CD4-positive, CD25-positive, alpha-beta regulatory T cell (primary cell): ENCODE measurements around the gene NLN. TPM values are rescaled to one million over a fixed set of nuclear protein-coding genes. Genes with fewer than 3 reads are reported as not detected.

Experiments
- ATAC-seq, 2 donors: fragments of 150-1000 bp; cut with Tn5 transposase; one replicate each; pipeline ENCODE4 v1.10.0; 2021; ENCODE audit warnings: low read depth in 2 of 2, moderate number of reproducible peaks in 2 of 2, moderate library complexity in 1 of 2
- DNase-seq, 3 donors: peaks; one replicate each; pipeline versions ENCODE4 v3.0.0 to v3.0.0-alpha.2; 2012 to 2022; ENCODE audit warnings: mixed read lengths in 1 of 3
- H3K27ac ChIP-seq: one replicate; pipeline ENCODE4 v1.7.0; 2013; ENCODE audit warnings: mild to moderate bottlenecking, low read length; ENCODE audit not compliant: insufficient read depth, poor library complexity, severe bottlenecking
- H3K27me3 ChIP-seq: one replicate; pipeline ENCODE4 v1.7.0; 2013; ENCODE audit warnings: low read length; ENCODE audit not compliant: control insufficient read depth, insufficient read depth
- H3K36me3 ChIP-seq: one replicate; pipeline ENCODE4 v1.7.0; 2013; ENCODE audit warnings: mild to moderate bottlenecking, low read length, moderate library complexity; ENCODE audit not compliant: control insufficient read depth, insufficient read depth
- H3K4me1 ChIP-seq: 2 replicates; pipeline ENCODE4 v1.7.0; 2013; ENCODE audit warnings: mild to moderate bottlenecking, low read length; ENCODE audit not compliant: insufficient read depth, control insufficient read depth, poor library complexity, severe bottlenecking
- H3K4me3 ChIP-seq: one replicate; pipeline ENCODE4 v1.7.0; 2013; ENCODE audit warnings: low read depth, mild to moderate bottlenecking, low read length, moderate library complexity
- H3K9me3 ChIP-seq, 2 experiments: 1 replicate in 1 of 2; 2 replicates in 1 of 2; pipeline ENCODE4 v1.7.0; 2013; ENCODE audit warnings: low read length in 2 of 2, mild to moderate bottlenecking in 1 of 2, moderate library complexity in 1 of 2; ENCODE audit not compliant: control insufficient read depth in 2 of 2
- H3K27ac Mint-ChIP-seq, 3 donors: one replicate each; pipeline ENCODE4 v1.8.0; 2020 to 2022; ENCODE audit warnings: mild to moderate bottlenecking in 3 of 3, mixed read lengths in 3 of 3, moderate library complexity in 2 of 3
- H3K27me3 Mint-ChIP-seq: one replicate; pipeline ENCODE4 v1.8.0; 2022; ENCODE audit warnings: mild to moderate bottlenecking, mixed read lengths
- H3K36me3 Mint-ChIP-seq: one replicate; pipeline ENCODE4 v1.8.0; 2020; ENCODE audit warnings: mixed read lengths
- H3K4me1 Mint-ChIP-seq, 4 donors: one replicate each; pipeline ENCODE4 v1.8.0; 2020 to 2022; ENCODE audit warnings: mixed read lengths in 4 of 4, mild to moderate bottlenecking in 1 of 4
- H3K4me3 Mint-ChIP-seq, 4 donors: one replicate each; pipeline ENCODE4 v1.8.0; 2020 to 2022; ENCODE audit warnings: mild to moderate bottlenecking in 4 of 4, mixed read lengths in 4 of 4, moderate library complexity in 3 of 4
- H3K9me3 Mint-ChIP-seq, 7 donors: one replicate each; pipeline ENCODE4 v1.8.0; 2020 to 2022; ENCODE audit warnings: mixed read lengths in 7 of 7, mild to moderate bottlenecking in 3 of 7, moderate library complexity in 2 of 7
- polyA plus RNA-seq, 4 donors: library from polyadenylated mRNA; unstranded; fragments of 300-500 nt; fragmentation: Illumina TruSeq; gene quantifications; one replicate each; pipeline ENCODE4 v1.2.3, GENCODE V29; 2021
- total RNA-seq: library from RNA; stranded (reverse); gene quantifications from one replicate; pipeline ENCODE4 v1.2.3, GENCODE V29; 2022

NLN gene
- total and polyA plus RNA-seq, 5 donors from 2014 or later, result 0.65 to 2.0 (median 1.7) TPM

GRCh38 chr5:65749221-65749844, 27.3 kb downstream of the NLN start:
- Mint-ChIP-seq H3K27ac (no peak overlapping the region), H3K27me3 (no peaks in the 10 kb centered on the region), H3K9me3 (peaks cover 0 to 2% (median 0%) of the 10 kb centered on the region in 7 donors), H3K4me1 (peaks cover 0 to 6% (median 0%) of the 10 kb centered on the region in 4 donors), H3K36me3 (peaks cover 4% of the 10 kb centered on the region), H3K4me3 (no peak overlapping the region)
- ATAC-seq (no peak), DNase-seq (no peak)
- H3K36me3 ChIP-seq, result no peaks in the 10 kb centered on the region
- no peak overlapping the region for H3K4me3 ChIP-seq
- H3K27ac ChIP-seq, result no peak overlapping the region
- no peaks in the 10 kb centered on the region for H3K27me3 ChIP-seq
- no peaks in the 10 kb centered on the region for H3K4me1 ChIP-seq
- no peaks in the 10 kb centered on the region for H3K9me3 ChIP-seq

GRCh38 chr5:65749956-65750355, 28.0 kb downstream of the NLN start:
- H3K27ac Mint-ChIP-seq, result no peak overlapping the region
- H3K4me1 Mint-ChIP-seq, result peaks cover 0 to 6% (median 0%) of the 10 kb centered on the region in 4 donors
- Histone ChIP-seq H3K27me3 (no peaks in the 10 kb centered on the region), H3K4me1 (no peaks in the 10 kb centered on the region), H3K9me3 (no peaks in the 10 kb centered on the region), H3K4me3 (no peak overlapping the region), H3K27ac (no peak overlapping the region), H3K36me3 (no peaks in the 10 kb centered on the region)
- H3K36me3 Mint-ChIP-seq, result peaks cover 4% of the 10 kb centered on the region
- peaks cover 0 to 2% (median 0%) of the 10 kb centered on the region in 7 donors for H3K9me3 Mint-ChIP-seq
- ATAC-seq, result no peak
- H3K27me3 Mint-ChIP-seq, result no peaks in the 10 kb centered on the region
- no peak overlapping the region for H3K4me3 Mint-ChIP-seq
- DNase-seq, result no peak

GRCh38 chr5:65750938-65751337, 28.9 kb downstream of the NLN start:
- Mint-ChIP-seq H3K4me3 (no peak overlapping the region), H3K27ac (no peak overlapping the region), H3K4me1 (peaks cover 0 to 4% (median 0%) of the 10 kb centered on the region in 4 donors), H3K36me3 (peaks cover 4% of the 10 kb centered on the region), H3K27me3 (no peaks in the 10 kb centered on the region), H3K9me3 (peaks cover 0 to 2% (median 0%) of the 10 kb centered on the region in 7 donors)
- H3K4me3 ChIP-seq, result no peak overlapping the region
- H3K9me3 ChIP-seq, result no peaks in the 10 kb centered on the region
- no peak overlapping the region for H3K27ac ChIP-seq
- DNase-seq (no peak), ATAC-seq (no peak)
- H3K4me1 ChIP-seq, result no peaks in the 10 kb centered on the region
- no peaks in the 10 kb centered on the region for H3K36me3 ChIP-seq
- H3K27me3 ChIP-seq, result no peaks in the 10 kb centered on the region

- no peak for DNase-seq
- H3K27ac Mint-ChIP-seq, result no peak overlapping the region
These were observed 31.2 kb downstream of the NLN start for GRCh38 chr5:65753189-65753588.

GRCh38 chr5:65758546-65759144, 36.6 kb downstream of the NLN start:
- Histone ChIP-seq H3K9me3 (no peaks in the 10 kb centered on the region), H3K27ac (no peak overlapping the region), H3K4me3 (no peak overlapping the region), H3K36me3 (no peaks in the 10 kb centered on the region), H3K27me3 (no peaks in the 10 kb centered on the region), H3K4me1 (no peaks in the 10 kb centered on the region)
- Mint-ChIP-seq H3K9me3 (no peaks in the 10 kb centered on the region), H3K36me3 (no peaks in the 10 kb centered on the region), H3K4me1 (peaks cover 3 to 12% (median 6%) of the 10 kb centered on the region in 4 donors), H3K27ac (no peak overlapping the region), H3K4me3 (no peak overlapping the region), H3K27me3 (no peaks in the 10 kb centered on the region)
- ATAC-seq (no peak), DNase-seq (no peak)

More at GRCh38 chr5:65753189-65753588, 31.2 kb downstream of the NLN start:
- H3K36me3 ChIP-seq, result no peaks in the 10 kb centered on the region
- no peaks in the 10 kb centered on the region for H3K27me3 ChIP-seq
- Mint-ChIP-seq H3K4me3 (no peak overlapping the region), H3K9me3 (peaks cover 0 to 2% (median 0%) of the 10 kb centered on the region in 7 donors), H3K27me3 (no peaks in the 10 kb centered on the region), H3K4me1 (no peaks in the 10 kb centered on the region), H3K36me3 (no peaks in the 10 kb centered on the region)
- H3K4me3 ChIP-seq, result no peak overlapping the region
- no peak overlapping the region for H3K27ac ChIP-seq
- H3K4me1 ChIP-seq, result no peaks in the 10 kb centered on the region
- H3K9me3 ChIP-seq, result no peaks in the 10 kb centered on the region
- ATAC-seq, result no peak

GRCh38 chr5:65760504-65761275, 38.7 kb downstream of the NLN start:
- H3K27ac Mint-ChIP-seq, result peak overlapping the region in 1 of 3 donors; percentile 49
- no peaks in the 10 kb centered on the region for H3K27me3 ChIP-seq
- H3K9me3 Mint-ChIP-seq, result no peaks in the 10 kb centered on the region
- no peak overlapping the region for H3K27ac ChIP-seq
- ATAC-seq, result peak; percentile 83 to 87
- DNase-seq, result peak; percentile 13 to 75 (median 66)
- H3K36me3 ChIP-seq, result no peaks in the 10 kb centered on the region
- no peaks in the 10 kb centered on the region for H3K4me1 ChIP-seq
- H3K4me3 Mint-ChIP-seq, result no peak overlapping the region
- H3K4me3 ChIP-seq, result no peak overlapping the region
- no peaks in the 10 kb centered on the region for H3K36me3 Mint-ChIP-seq
- H3K9me3 ChIP-seq, result no peaks in the 10 kb centered on the region
- peaks cover 3 to 12% (median 6%) of the 10 kb centered on the region in 4 donors for H3K4me1 Mint-ChIP-seq
- no peaks in the 10 kb centered on the region for H3K27me3 Mint-ChIP-seq

- H3K9me3 ChIP-seq, result no peaks in the 10 kb centered on the region
- no peak overlapping the region for H3K27ac Mint-ChIP-seq
- no peaks in the 10 kb centered on the region for H3K27me3 Mint-ChIP-seq
- H3K4me1 Mint-ChIP-seq, result peaks cover 3 to 16% (median 8%) of the 10 kb centered on the region in 4 donors
- no peak overlapping the region for H3K4me3 Mint-ChIP-seq
- peaks cover 5% of the 10 kb centered on the region for H3K36me3 Mint-ChIP-seq
- H3K9me3 Mint-ChIP-seq, result no peaks in the 10 kb centered on the region
- no peak for ATAC-seq
- no peak overlapping the region for H3K27ac ChIP-seq
- no peaks in the 10 kb centered on the region for H3K4me1 ChIP-seq
- DNase-seq, result no peak
- no peak overlapping the region for H3K4me3 ChIP-seq
- no peaks in the 10 kb centered on the region for H3K36me3 ChIP-seq
- no peaks in the 10 kb centered on the region for H3K27me3 ChIP-seq
These were observed 40.2 kb downstream of the NLN start for GRCh38 chr5:65762234-65762633.
